Endodermal cell (in vitro differentiated cells): Measurements from ENCODE around the gene STT3A. TPM values are rescaled to one million over a fixed set of nuclear protein-coding genes. Genes with fewer than 3 reads are reported as not detected.

ENCODE experiments used
- DNase-seq: peaks from one replicate; pipeline ENCODE4 v3.0.0-alpha.2; 2017
- H3K27ac ChIP-seq: 2 replicates; pipeline ENCODE4 v1.5.1; 2013; ENCODE audit warnings: mild to moderate bottlenecking, low read depth, low read length, moderate library complexity
- H3K27me3 ChIP-seq: 2 replicates; pipeline ENCODE4 v1.6.1; 2013; ENCODE audit warnings: mild to moderate bottlenecking, low read length, moderate library complexity; ENCODE audit not compliant: insufficient read depth, control insufficient read depth, poor library complexity, severe bottlenecking
- H3K36me3 ChIP-seq: 2 replicates; pipeline ENCODE4 v1.7.0; 2013; ENCODE audit warnings: mild to moderate bottlenecking, low read length, moderate library complexity; ENCODE audit not compliant: control insufficient read depth, insufficient read depth
- H3K4me1 ChIP-seq: one replicate; pipeline ENCODE4 v1.7.0; 2013; ENCODE audit warnings: low read length; ENCODE audit not compliant: control insufficient read depth, insufficient read depth
- H3K4me3 ChIP-seq: 2 replicates; pipeline ENCODE4 v1.5.1; 2013; ENCODE audit warnings: mild to moderate bottlenecking, low read length, moderate library complexity
- H3K9ac ChIP-seq: 2 replicates; pipeline ENCODE4 v1.6.1; 2013; ENCODE audit warnings: mild to moderate bottlenecking, low read length, moderate library complexity; ENCODE audit not compliant: poor library complexity, severe bottlenecking; ENCODE audit errors: extremely low read depth
- H3K9me3 ChIP-seq: 2 replicates; pipeline ENCODE4 v1.6.1; 2013; ENCODE audit warnings: mild to moderate bottlenecking, low read length, moderate library complexity; ENCODE audit not compliant: control insufficient read depth
- H3K27ac Mint-ChIP-seq: 2 replicates; pipeline ENCODE4 v1.8.0; 2020; ENCODE audit warnings: mixed read lengths
- H3K27me3 Mint-ChIP-seq: 2 replicates; pipeline ENCODE4 v1.8.0; 2021; ENCODE audit warnings: mild to moderate bottlenecking, mixed read lengths; ENCODE audit not compliant: insufficient read depth
- H3K36me3 Mint-ChIP-seq: 2 replicates; pipeline ENCODE4 v1.8.0; 2020; ENCODE audit warnings: low read depth, mixed read lengths
- H3K4me1 Mint-ChIP-seq: 2 replicates; pipeline ENCODE4 v1.8.0; 2020; ENCODE audit warnings: mixed read lengths
- H3K4me3 Mint-ChIP-seq: 2 replicates; pipeline ENCODE4 v1.8.0; 2020; ENCODE audit warnings: mild to moderate bottlenecking, moderate library complexity, mixed read lengths
- H3K9me3 Mint-ChIP-seq: 2 replicates; pipeline ENCODE4 v1.8.0; 2020; ENCODE audit warnings: mild to moderate bottlenecking, mixed read lengths
- CTCF ChIP-seq: fragments of 200-600 bp; sonication (generic); conservative IDR thresholded peaks from 2 replicates; pipeline ENCODE4 v1.5.0; 2021; ENCODE audit warnings: antibody characterized with exemption, mild to moderate bottlenecking
- WGBS, 2 experiments: methylation state at CpG; one replicate each; pipeline versions ENCODE4 v1.1.5 to v1.1.7; 2013; ENCODE audit warnings: missing lambda C conversion rate in 2 of 2, mixed read lengths in 1 of 2; ENCODE audit not compliant: insufficient coverage in 1 of 2, insufficient read length in 1 of 2; 5-methylcytosine and 5-hydroxymethylcytosine counted together
- total RNA-seq, 2 donors: library from RNA; stranded (reverse); fragmentation: NEBNext Ultra II Directional in 1 of 2; extraction: Animal tissue kit (Norgen Biotek cat#: 25700) in 1 of 2; gene quantifications; 2 replicates in 1 of 2; 3 replicates in 1 of 2; pipeline ENCODE4 v1.2.1, GENCODE V29; 2021

The STT3A gene
- total RNA-seq, 2 donors from 2014 or later: 158 to 159 TPM

GRCh38 chr11:125578783-125579182 is 13.9 kb upstream of the STT3A start:
- WGBS, 2 experiments: 100% methylated on average over 2 of the region's 2 CpGs
- no peak overlapping the region for H3K4me3 Mint-ChIP-seq
- peaks cover 95% of the 10 kb centered on the region for H3K36me3 ChIP-seq
- DNase-seq: no peak
- no peak for TF ChIP-seq CTCF
- no peak overlapping the region for H3K4me3 ChIP-seq
- H3K4me1 ChIP-seq: no peaks in the 10 kb centered on the region
- H3K27me3 ChIP-seq: no peaks in the 10 kb centered on the region
- no peaks in the 10 kb centered on the region for H3K4me1 Mint-ChIP-seq
- H3K9ac ChIP-seq: no peak overlapping the region
- H3K27ac ChIP-seq: no peak overlapping the region
- H3K27me3 Mint-ChIP-seq: no peaks in the 10 kb centered on the region
- H3K27ac Mint-ChIP-seq: no peak overlapping the region
- H3K9me3 ChIP-seq: no peaks in the 10 kb centered on the region
- H3K36me3 Mint-ChIP-seq: peaks cover 65% of the 10 kb centered on the region
- H3K9me3 Mint-ChIP-seq: no peaks in the 10 kb centered on the region

DNA sequence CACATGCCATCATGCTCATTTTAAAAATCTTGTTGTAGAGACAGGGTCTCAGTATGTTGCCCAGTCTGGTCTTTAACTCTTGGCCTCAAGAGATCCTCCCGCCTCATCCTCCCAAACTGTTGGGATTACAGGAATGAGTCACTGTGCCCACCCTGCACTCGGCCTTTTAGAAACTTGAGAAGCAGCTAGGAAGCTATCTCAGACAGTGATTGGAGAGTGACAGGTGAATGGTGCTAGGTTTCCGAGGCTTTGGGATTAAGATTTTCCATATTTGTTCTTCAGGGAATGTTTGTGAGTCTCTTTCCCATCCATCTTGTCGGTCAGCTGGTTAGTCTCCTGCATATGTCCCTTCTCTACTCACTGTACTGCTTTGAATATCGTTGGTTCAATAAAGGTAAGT is 12.8 kb upstream of the STT3A start:
- TF ChIP-seq CTCF: no peak

GRCh38 chr11:125583496-125583895 is 9.2 kb upstream of the STT3A start:
- Mint-ChIP-seq H3K36me3 (peaks cover 41% of the 10 kb centered on the region), H3K9me3 (no peaks in the 10 kb centered on the region), H3K27ac (no peak overlapping the region), H3K4me1 (peaks cover 11% of the 10 kb centered on the region), H3K27me3 (no peaks in the 10 kb centered on the region), H3K4me3 (no peak overlapping the region)
- Histone ChIP-seq H3K27me3 (no peaks in the 10 kb centered on the region), H3K36me3 (peaks cover 60% of the 10 kb centered on the region), H3K27ac (no peak overlapping the region), H3K9ac (no peak overlapping the region), H3K4me3 (no peak overlapping the region), H3K9me3 (no peaks in the 10 kb centered on the region), H3K4me1 (no peaks in the 10 kb centered on the region)
- no peak for TF ChIP-seq CTCF
- DNase-seq: no peak
- WGBS, 2 experiments: 96% methylated on average over 6 to 11 of the region's 11 CpGs

More for the DNA sequence above, 12.8 kb upstream of the STT3A start:
- no peaks in the 10 kb centered on the region for H3K9me3 Mint-ChIP-seq
- no peak for DNase-seq
- no peaks in the 10 kb centered on the region for H3K4me1 ChIP-seq
- no peaks in the 10 kb centered on the region for H3K9me3 ChIP-seq
- 96 to 98% methylated on average over 5 of the region's 5 CpGs for WGBS, 2 experiments
- no peaks in the 10 kb centered on the region for H3K27me3 Mint-ChIP-seq
- H3K4me3 Mint-ChIP-seq: no peak overlapping the region
- no peak overlapping the region for H3K27ac ChIP-seq
- no peaks in the 10 kb centered on the region for H3K4me1 Mint-ChIP-seq
- no peaks in the 10 kb centered on the region for H3K27me3 ChIP-seq
- peaks cover 93% of the 10 kb centered on the region for H3K36me3 ChIP-seq
- no peak overlapping the region for H3K4me3 ChIP-seq
- H3K27ac Mint-ChIP-seq: no peak overlapping the region
- peaks cover 66% of the 10 kb centered on the region for H3K36me3 Mint-ChIP-seq
- H3K9ac ChIP-seq: no peak overlapping the region
